ENCODE data around the gene PPM1A. TPM values are rescaled to one million over a fixed set of nuclear protein-coding genes. Genes with fewer than 3 reads are reported as not detected.

Gene PPM1A
- total and polyA plus RNA-seq, 2 of the 13 experiments (the other 11 are each of a cell fraction or from before 2014, with no cell fraction given) = 23.3 to 29.8 TPM

DNA sequence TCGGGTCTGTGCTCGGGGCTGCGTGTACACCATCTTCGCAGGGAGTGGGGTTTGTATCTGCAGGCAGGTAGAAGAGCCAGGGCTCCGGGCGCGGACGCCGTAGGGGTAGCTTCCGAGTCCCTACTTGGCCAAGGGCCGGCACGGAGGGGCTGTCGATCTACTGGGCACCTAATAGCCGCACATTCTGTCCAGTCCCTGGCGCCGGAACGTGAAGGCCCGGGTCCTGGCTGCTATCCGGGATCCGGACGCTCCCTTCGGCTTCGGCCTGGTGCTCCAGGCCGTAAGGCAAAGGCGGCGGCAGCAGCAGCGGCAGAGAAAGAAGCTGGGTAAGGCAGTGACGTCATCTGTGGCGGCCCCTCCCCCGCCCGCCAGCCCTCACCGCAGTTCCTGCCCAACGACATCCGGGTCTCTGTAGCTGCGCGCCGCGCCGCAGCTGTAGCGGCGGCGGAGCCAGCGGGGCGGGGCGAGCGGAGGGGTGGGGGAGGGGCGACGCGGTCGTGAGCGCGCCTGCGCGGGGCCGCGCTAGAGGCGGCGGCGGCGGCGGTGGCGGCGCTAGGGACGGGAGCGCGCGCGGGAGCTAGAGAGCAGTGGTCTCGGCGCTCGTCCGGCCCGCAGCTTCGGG is at the start of gene PPM1A (continued):
- TF ChIP-seq ZFP36L1 (CRISPR knock-in tag; IDR thresholded peaks at IDR 0.05) (0 out of 2 replicates have a peak, but pooled peaks have one; percentile 39), TP53 (CRISPR knock-in tag; conservative IDR thresholded peaks at IDR 0.05) (no peak; the same call in 1 of the 2 replicates), ZKSCAN1 (IDR thresholded peaks at IDR 0.05; ENCODE audit: low read length) (no peak), SAFB2 (CRISPR knock-in tag; IDR thresholded peaks at IDR 0.05; ENCODE audit: borderline replicate concordance, low read depth) (no peak; the same call in 1 of the 2 replicates), ATF1 (CRISPR knock-in tag; IDR thresholded peaks at IDR 0.05) (peak; percentile 56), SRSF1 (optimal IDR thresholded peaks at IDR 0.05; ENCODE audit: low read depth, low read length) (peak; percentile 84), ZNF230 (CRISPR knock-in tag; IDR thresholded peaks at IDR 0.05) (0 out of 2 replicates have a peak, but pooled peaks have one; percentile 68), NCOR1 (IDR thresholded peaks at IDR 0.05; ENCODE audit: borderline replicate concordance, low read length) (no peak), SCMH1 (CRISPR knock-in tag; IDR thresholded peaks at IDR 0.05; ENCODE audit: borderline replicate concordance) (no peak), AGO2 (optimal IDR thresholded peaks at IDR 0.05; ENCODE audit: low read depth, low read length) (peak; percentile 92), MAFF (IDR thresholded peaks at IDR 0.05; ENCODE audit: low read depth, low read length) (no peak), SAP130 (CRISPR knock-in tag; IDR thresholded peaks at IDR 0.05; ENCODE audit: low read depth) (peak; percentile 69), SYNCRIP (IDR thresholded peaks at IDR 0.05; ENCODE audit: insufficient read depth, low read depth, low read length) (no peak), TCF7L2 (IDR thresholded peaks at IDR 0.05; ENCODE audit: low read depth, low read length) (no peak), NBN (conservative IDR thresholded peaks at IDR 0.05) (no peak), ZNF235 (CRISPR knock-in tag; IDR thresholded peaks at IDR 0.05; ENCODE audit: borderline replicate concordance) (no peak), SRF (IDR thresholded peaks at IDR 0.05; ENCODE audit: low read depth, low read length) (no peak), HOXA3 (CRISPR knock-in tag; IDR thresholded peaks at IDR 0.05) (peak; percentile 83), ZNF703 (CRISPR knock-in tag; IDR thresholded peaks at IDR 0.05; ENCODE audit: borderline replicate concordance) (no peak), MIER2 (CRISPR knock-in tag; IDR thresholded peaks at IDR 0.05) (no peak), MEIS2 (CRISPR knock-in tag; IDR thresholded peaks at IDR 0.05) (peak; percentile 69; the same call in 1 of the 2 replicates)
- TF ChIP-seq, protein P1, sequence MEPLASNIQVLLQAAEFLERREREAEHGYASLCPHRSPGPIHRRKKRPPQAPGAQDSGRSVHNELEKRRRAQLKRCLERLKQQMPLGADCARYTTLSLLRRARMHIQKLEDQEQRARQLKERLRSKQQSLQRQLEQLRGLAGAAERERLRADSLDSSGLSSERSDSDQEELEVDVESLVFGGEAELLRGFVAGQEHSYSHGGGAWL (CRISPR knock-in tag; IDR thresholded peaks at IDR 0.05) = 0 out of 2 replicates have a peak, but pooled peaks have one; percentile 44
- TF ChIP-seq, protein P2, sequence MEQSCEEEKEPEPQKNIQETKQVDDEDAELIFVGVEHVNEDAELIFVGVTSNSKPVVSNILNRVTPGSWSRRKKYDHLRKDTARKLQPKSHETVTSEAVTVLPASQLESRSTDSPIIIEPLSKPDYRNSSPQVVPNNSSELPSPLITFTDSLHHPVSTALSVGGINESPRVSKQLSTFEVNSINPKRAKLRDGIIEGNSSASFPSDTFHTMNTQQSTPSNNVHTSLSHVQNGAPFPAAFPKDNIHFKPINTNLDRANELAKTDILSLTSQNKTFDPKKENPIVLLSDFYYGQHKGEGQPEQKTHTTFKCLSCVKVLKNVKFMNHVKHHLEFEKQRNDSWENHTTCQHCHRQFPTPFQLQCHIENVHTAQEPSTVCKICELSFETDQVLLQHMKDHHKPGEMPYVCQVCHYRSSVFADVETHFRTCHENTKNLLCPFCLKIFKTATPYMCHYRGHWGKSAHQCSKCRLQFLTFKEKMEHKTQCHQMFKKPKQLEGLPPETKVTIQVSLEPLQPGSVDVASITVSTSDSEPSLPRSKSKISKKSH (CRISPR knock-in tag; IDR thresholded peaks at IDR 0.05; ENCODE audit: borderline replicate concordance) = peak; percentile 45; the same call in 1 of the 2 replicates
- TF ChIP-seq, protein P3, sequence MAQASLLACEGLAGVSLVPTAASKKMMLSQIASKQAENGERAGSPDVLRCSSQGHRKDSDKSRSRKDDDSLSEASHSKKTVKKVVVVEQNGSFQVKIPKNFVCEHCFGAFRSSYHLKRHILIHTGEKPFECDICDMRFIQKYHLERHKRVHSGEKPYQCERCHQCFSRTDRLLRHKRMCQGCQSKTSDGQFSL (CRISPR knock-in tag; IDR thresholded peaks at IDR 0.05) = no peak
- TF ChIP-seq, protein P4, sequence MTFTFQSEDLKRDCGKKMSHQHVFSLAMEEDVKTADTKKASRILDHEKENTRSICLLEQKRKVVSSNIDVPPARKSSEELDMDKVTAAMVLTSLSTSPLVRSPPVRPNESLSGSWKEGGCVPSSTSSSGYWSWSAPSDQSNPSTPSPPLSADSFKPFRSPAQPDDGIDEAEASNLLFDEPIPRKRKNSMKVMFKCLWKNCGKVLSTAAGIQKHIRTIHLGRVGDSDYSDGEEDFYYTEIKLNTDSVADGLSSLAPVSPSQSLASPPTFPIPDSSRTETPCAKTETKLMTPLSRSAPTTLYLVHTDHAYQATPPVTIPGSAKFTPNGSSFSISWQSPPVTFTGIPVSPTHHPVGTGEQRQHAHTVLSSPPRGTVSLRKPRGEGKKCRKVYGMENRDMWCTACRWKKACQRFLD (CRISPR knock-in tag; IDR thresholded peaks at IDR 0.05; ENCODE audit: borderline replicate concordance) = peak; percentile 29; the same call in 1 of the 2 replicates
- TF ChIP-seq, protein P5, sequence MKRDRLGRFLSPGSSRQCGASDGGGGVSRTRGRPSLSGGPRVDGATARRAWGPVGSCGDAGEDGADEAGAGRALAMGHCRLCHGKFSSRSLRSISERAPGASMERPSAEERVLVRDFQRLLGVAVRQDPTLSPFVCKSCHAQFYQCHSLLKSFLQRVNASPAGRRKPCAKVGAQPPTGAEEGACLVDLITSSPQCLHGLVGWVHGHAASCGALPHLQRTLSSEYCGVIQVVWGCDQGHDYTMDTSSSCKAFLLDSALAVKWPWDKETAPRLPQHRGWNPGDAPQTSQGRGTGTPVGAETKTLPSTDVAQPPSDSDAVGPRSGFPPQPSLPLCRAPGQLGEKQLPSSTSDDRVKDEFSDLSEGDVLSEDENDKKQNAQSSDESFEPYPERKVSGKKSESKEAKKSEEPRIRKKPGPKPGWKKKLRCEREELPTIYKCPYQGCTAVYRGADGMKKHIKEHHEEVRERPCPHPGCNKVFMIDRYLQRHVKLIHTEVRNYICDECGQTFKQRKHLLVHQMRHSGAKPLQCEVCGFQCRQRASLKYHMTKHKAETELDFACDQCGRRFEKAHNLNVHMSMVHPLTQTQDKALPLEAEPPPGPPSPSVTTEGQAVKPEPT (CRISPR knock-in tag; IDR thresholded peaks at IDR 0.05; ENCODE audit: low read depth) = 0 out of 2 replicates have a peak, but pooled peaks have one; percentile 58
